Ishikawa (cell line): Measurements from ENCODE around the gene TCEA3.

Experiments used
- CEBPB ChIP-seq: IDR thresholded peaks from 2 replicates; pipeline ENCODE4 v1.6.1; 2012
- CREB1 ChIP-seq: IDR thresholded peaks from 2 replicates; pipeline ENCODE4 v1.6.1; 2012; ENCODE audit warnings: low read depth
- EGR1 ChIP-seq: IDR thresholded peaks from 2 replicates; pipeline ENCODE4 v1.6.1; 2012
- EP300 ChIP-seq: IDR thresholded peaks from 2 replicates; pipeline ENCODE4 v1.6.1; 2012; ENCODE audit warnings: borderline replicate concordance
- NFIC ChIP-seq: IDR thresholded peaks from 2 replicates; pipeline ENCODE4 v1.6.1; 2012
- RAD21 ChIP-seq: IDR thresholded peaks from 2 replicates; pipeline ENCODE4 v1.6.1; 2012; ENCODE audit warnings: low read depth
- TAF1 ChIP-seq: IDR thresholded peaks from 2 replicates; pipeline ENCODE4 v1.6.1; 2012; ENCODE audit warnings: low read depth, mild to moderate bottlenecking
- TCF12 ChIP-seq: IDR thresholded peaks from 2 replicates; pipeline ENCODE4 v1.6.1; 2012; ENCODE audit warnings: low read depth
- TF ChIP-seq, protein P1 (sequence below): IDR thresholded peaks from 2 replicates; pipeline ENCODE4 v1.6.1; 2012; ENCODE audit warnings: low read depth, mild to moderate bottlenecking

DNA sequence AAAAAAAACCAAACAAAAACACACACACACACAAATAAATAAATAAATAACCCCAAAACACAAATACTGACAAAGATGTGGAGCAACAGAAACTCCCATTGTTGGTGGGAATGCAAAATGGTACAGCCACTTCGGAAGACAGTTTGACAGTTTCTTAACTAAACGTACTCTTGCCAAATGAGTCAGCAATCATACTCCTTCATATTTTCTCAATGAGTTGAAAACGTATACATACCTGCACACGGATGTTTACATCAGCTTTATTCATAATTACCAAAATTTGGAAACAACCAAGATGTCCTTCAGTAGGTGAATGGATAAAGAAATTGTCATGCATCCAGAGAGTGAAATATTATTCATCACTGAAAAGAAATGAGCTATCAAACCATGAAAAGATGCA lies 36.0 kb upstream of the TCEA3 start:
- no peak for TF ChIP-seq EP300
- no peak for TF ChIP-seq TAF1
- no peak for TF ChIP-seq RAD21
- no peak for TF ChIP-seq NFIC
- TF ChIP-seq CEBPB: no peak
- TF ChIP-seq, protein P1, sequence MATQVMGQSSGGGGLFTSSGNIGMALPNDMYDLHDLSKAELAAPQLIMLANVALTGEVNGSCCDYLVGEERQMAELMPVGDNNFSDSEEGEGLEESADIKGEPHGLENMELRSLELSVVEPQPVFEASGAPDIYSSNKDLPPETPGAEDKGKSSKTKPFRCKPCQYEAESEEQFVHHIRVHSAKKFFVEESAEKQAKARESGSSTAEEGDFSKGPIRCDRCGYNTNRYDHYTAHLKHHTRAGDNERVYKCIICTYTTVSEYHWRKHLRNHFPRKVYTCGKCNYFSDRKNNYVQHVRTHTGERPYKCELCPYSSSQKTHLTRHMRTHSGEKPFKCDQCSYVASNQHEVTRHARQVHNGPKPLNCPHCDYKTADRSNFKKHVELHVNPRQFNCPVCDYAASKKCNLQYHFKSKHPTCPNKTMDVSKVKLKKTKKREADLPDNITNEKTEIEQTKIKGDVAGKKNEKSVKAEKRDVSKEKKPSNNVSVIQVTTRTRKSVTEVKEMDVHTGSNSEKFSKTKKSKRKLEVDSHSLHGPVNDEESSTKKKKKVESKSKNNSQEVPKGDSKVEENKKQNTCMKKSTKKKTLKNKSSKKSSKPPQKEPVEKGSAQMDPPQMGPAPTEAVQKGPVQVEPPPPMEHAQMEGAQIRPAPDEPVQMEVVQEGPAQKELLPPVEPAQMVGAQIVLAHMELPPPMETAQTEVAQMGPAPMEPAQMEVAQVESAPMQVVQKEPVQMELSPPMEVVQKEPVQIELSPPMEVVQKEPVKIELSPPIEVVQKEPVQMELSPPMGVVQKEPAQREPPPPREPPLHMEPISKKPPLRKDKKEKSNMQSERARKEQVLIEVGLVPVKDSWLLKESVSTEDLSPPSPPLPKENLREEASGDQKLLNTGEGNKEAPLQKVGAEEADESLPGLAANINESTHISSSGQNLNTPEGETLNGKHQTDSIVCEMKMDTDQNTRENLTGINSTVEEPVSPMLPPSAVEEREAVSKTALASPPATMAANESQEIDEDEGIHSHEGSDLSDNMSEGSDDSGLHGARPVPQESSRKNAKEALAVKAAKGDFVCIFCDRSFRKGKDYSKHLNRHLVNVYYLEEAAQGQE: no peak
- TF ChIP-seq CREB1: no peak
- no peak for TF ChIP-seq TCF12
- no peak for TF ChIP-seq EGR1
